Measurements from ENCODE around the gene ITGA1. TPM values are rescaled to one million over a fixed set of nuclear protein-coding genes. Genes with fewer than 3 reads are reported as not detected.
A peak's percentile ranks its signal among the peaks of the same experiment; 100 is the strongest.

Gene ITGA1
- total RNA-seq, 1 experiment from 2014 or later, result 20.2 TPM

GRCh38 chr5:52880541-52880940, 92.8 kb downstream of the ITGA1 start:
- H3K4me1 Mint-ChIP-seq (ENCODE audit: low read depth, unreplicated experiment), result peaks cover 17% of the 10 kb centered on the region
- CTCF ChIA-PET, result no interaction called here
- no peak for DNase-seq
- no peaks in the 10 kb centered on the region for H3K27me3 Mint-ChIP-seq (ENCODE audit: unreplicated experiment)
- TF ChIP-seq CTCF (IDR thresholded peaks at IDR 0.05; ENCODE audit: unreplicated experiment), result no peak
- intact Hi-C loops (cut with micrococcal nuclease; ENCODE audit: unreplicated experiment), result no loop called here
- H3K36me3 Mint-ChIP-seq (ENCODE audit: insufficient read depth, unreplicated experiment), result no peaks in the 10 kb centered on the region
- no peak overlapping the region for H3K4me3 Mint-ChIP-seq (ENCODE audit: low read depth, unreplicated experiment)
- peaks cover 3% of the 10 kb centered on the region for H3K9me3 Mint-ChIP-seq (ENCODE audit: low read depth, unreplicated experiment)
- no TSS peak for BruUV-seq (replicated peaks)
- no peak overlapping the region for H3K27ac Mint-ChIP-seq (ENCODE audit: unreplicated experiment)

DNA sequence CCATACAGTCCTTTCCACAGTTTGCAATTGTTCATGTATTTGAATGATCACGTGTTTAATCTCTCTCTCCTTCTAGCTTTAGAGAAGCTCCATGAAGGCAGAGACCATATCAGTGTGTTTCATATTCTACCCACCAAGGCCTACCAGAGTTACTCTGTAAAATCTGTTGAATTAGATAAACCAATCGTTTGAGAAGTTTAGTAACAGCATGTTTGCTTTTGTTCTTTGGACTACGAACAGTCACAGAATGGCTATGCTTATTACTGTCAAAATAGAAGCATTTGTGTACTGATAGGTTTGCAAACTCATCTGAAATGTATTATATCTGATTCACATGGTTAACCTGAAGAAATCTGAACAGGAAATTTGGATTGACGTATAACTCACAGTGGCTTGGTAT, 93.8 kb downstream of the ITGA1 start:
- peaks cover 3% of the 10 kb centered on the region for H3K9me3 Mint-ChIP-seq (ENCODE audit: low read depth, unreplicated experiment)
- TF ChIP-seq CTCF (IDR thresholded peaks at IDR 0.05; ENCODE audit: unreplicated experiment), result no peak
- DNase-seq, result no peak
- H3K36me3 Mint-ChIP-seq (ENCODE audit: insufficient read depth, unreplicated experiment), result no peaks in the 10 kb centered on the region
- BruUV-seq (replicated peaks), result no TSS peak
- intact Hi-C loops (cut with micrococcal nuclease; ENCODE audit: unreplicated experiment), result no loop called here
- H3K4me1 Mint-ChIP-seq (ENCODE audit: low read depth, unreplicated experiment), result peaks cover 17% of the 10 kb centered on the region
- H3K27ac Mint-ChIP-seq (ENCODE audit: unreplicated experiment), result no peak overlapping the region
- CTCF ChIA-PET, result no interaction called here
- no peaks in the 10 kb centered on the region for H3K27me3 Mint-ChIP-seq (ENCODE audit: unreplicated experiment)
- H3K4me3 Mint-ChIP-seq (ENCODE audit: low read depth, unreplicated experiment), result no peak overlapping the region

GRCh38 chr5:52883110-52883509, 95.4 kb downstream of the ITGA1 start:
- Mint-ChIP-seq H3K4me3 (ENCODE audit: low read depth, unreplicated experiment) (no peak overlapping the region), H3K9me3 (ENCODE audit: low read depth, unreplicated experiment) (peaks cover 3% of the 10 kb centered on the region), H3K4me1 (ENCODE audit: low read depth, unreplicated experiment) (peaks cover 23% of the 10 kb centered on the region), H3K27ac (ENCODE audit: unreplicated experiment) (no peak overlapping the region), H3K27me3 (ENCODE audit: unreplicated experiment) (no peaks in the 10 kb centered on the region), H3K36me3 (ENCODE audit: insufficient read depth, unreplicated experiment) (no peaks in the 10 kb centered on the region)
- no TSS peak for BruUV-seq (replicated peaks)
- intact Hi-C loops (cut with micrococcal nuclease; ENCODE audit: unreplicated experiment), result loop anchor here (1.0 kb wide), 1 partner anchor 45 kb away; no protein-coding TSS in a partner anchor
- no peak for TF ChIP-seq CTCF (IDR thresholded peaks at IDR 0.05; ENCODE audit: unreplicated experiment)
- CTCF ChIA-PET, result no interaction called here
- no peak for DNase-seq

GRCh38 chr5:52884453-52884852, 96.7 kb downstream of the ITGA1 start:
- Mint-ChIP-seq H3K27ac (ENCODE audit: unreplicated experiment) (no peak overlapping the region), H3K27me3 (ENCODE audit: unreplicated experiment) (no peaks in the 10 kb centered on the region), H3K4me1 (ENCODE audit: low read depth, unreplicated experiment) (peaks cover 17% of the 10 kb centered on the region), H3K4me3 (ENCODE audit: low read depth, unreplicated experiment) (no peak overlapping the region), H3K9me3 (ENCODE audit: low read depth, unreplicated experiment) (no peaks in the 10 kb centered on the region), H3K36me3 (ENCODE audit: insufficient read depth, unreplicated experiment) (no peaks in the 10 kb centered on the region)
- TF ChIP-seq CTCF (IDR thresholded peaks at IDR 0.05; ENCODE audit: unreplicated experiment), result no peak
- intact Hi-C loops (cut with micrococcal nuclease; ENCODE audit: unreplicated experiment), result no loop called here
- peak; percentile 37 for DNase-seq
- CTCF ChIA-PET, result interaction anchor here (0.9 kb wide), 1 partner anchor 13 kb away, joined by 3 read pairs; no protein-coding TSS in a partner anchor
- BruUV-seq (replicated peaks), result no TSS peak

Measured in Calu3 (cell line).